ENCODE data around the gene HTT-AS. TPM values are rescaled to one million over a fixed set of nuclear protein-coding genes. Genes with fewer than 3 reads are reported as not detected.

Gene HTT-AS
- total RNA-seq, 1 donor from 2014 or later: not detected

GRCh38 chr4:3087115-3087797 is 12.9 kb upstream of the HTT-AS start:
- DNase-seq: no peak
- intact Hi-C loops (cut with DNase I): no loop called here
- no peak for ATAC-seq
- no peak for TF ChIP-seq CTCF (IDR thresholded peaks at IDR 0.05)
- no peak overlapping the region for H3K4me3 ChIP-seq
- peaks cover 45% of the 10 kb centered on the region for H3K36me3 ChIP-seq
- H3K4me1 ChIP-seq: no peaks in the 10 kb centered on the region
- H3K9me3 ChIP-seq: no peaks in the 10 kb centered on the region
- no peak overlapping the region for H3K27ac ChIP-seq
- no peaks in the 10 kb centered on the region for H3K27me3 ChIP-seq (ENCODE audit: low read depth)

DNA sequence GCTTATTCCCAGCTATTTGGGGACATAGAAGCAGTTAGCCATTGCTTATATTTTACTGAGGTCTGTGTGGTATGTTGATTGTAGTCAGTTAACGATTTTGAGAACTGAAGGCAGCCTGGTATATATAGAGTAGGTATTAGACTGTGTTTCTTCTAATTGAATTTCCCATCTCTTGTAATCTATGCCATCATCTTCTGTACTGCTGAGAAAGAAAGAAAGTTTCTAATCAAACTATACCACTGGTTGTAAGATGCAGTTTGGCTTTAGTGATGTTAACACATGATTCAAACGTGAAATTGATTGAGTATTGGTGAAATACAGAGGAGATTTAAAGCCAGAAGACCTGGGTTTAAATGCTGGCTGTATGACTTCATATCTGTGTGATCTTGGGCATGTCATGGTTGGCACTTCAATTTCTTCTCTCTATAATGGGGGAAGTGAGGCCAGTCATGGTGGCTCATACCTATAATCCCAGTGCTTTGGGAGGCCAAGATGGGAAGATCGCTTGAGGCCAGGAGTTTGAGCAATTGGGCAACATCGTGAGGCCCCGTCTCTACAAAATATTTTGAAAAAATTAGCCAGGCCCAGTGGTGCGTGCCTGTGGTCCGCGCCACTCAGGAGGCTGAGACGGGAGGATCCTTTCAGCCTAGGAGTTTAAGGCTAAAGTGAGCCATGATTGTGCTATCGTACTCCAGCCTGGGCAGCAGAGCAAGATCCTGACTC is 11.8 kb upstream of the HTT-AS start:
- ATAC-seq: no peak
- H3K36me3 ChIP-seq: peaks cover 35% of the 10 kb centered on the region
- DNase-seq: no peak
- TF ChIP-seq CTCF (IDR thresholded peaks at IDR 0.05): no peak
- no peak overlapping the region for H3K27ac ChIP-seq
- intact Hi-C loops (cut with DNase I): no loop called here
- H3K4me3 ChIP-seq: no peak overlapping the region
- no peaks in the 10 kb centered on the region for H3K27me3 ChIP-seq (ENCODE audit: low read depth)
- H3K4me1 ChIP-seq: no peaks in the 10 kb centered on the region
- no peaks in the 10 kb centered on the region for H3K9me3 ChIP-seq

- H3K27me3 ChIP-seq (ENCODE audit: low read depth): no peaks in the 10 kb centered on the region
- no peak overlapping the region for H3K27ac ChIP-seq
- H3K9me3 ChIP-seq: no peaks in the 10 kb centered on the region
- H3K4me1 ChIP-seq: no peaks in the 10 kb centered on the region
- peaks cover 21% of the 10 kb centered on the region for H3K36me3 ChIP-seq
- no peak overlapping the region for H3K4me3 ChIP-seq
- TF ChIP-seq CTCF (IDR thresholded peaks at IDR 0.05): no peak
- ATAC-seq (no peak), DNase-seq (no peak)
- intact Hi-C loops (cut with DNase I): no loop called here
Observed at GRCh38 chr4:3083732-3084131, 9.4 kb upstream of the HTT-AS start.

- no peaks in the 10 kb centered on the region for H3K9me3 ChIP-seq
- intact Hi-C loops (cut with DNase I): no loop called here
- DNase-seq: no peak
- no peak for ATAC-seq
- no peaks in the 10 kb centered on the region for H3K27me3 ChIP-seq (ENCODE audit: low read depth)
- H3K36me3 ChIP-seq: peaks cover 14% of the 10 kb centered on the region
- H3K4me3 ChIP-seq: no peak overlapping the region
- TF ChIP-seq CTCF (IDR thresholded peaks at IDR 0.05): no peak
- no peaks in the 10 kb centered on the region for H3K4me1 ChIP-seq
- no peak overlapping the region for H3K27ac ChIP-seq
Observed at GRCh38 chr4:3082925-3083515, 8.7 kb upstream of the HTT-AS start.

GRCh38 chr4:3079694-3080123 is 5.4 kb upstream of the HTT-AS start:
- no peak for DNase-seq
- Histone ChIP-seq H3K36me3 (no peaks in the 10 kb centered on the region), H3K4me1 (peaks cover 15% of the 10 kb centered on the region), H3K4me3 (no peak overlapping the region), H3K27ac (no peak overlapping the region), H3K27me3 (ENCODE audit: low read depth) (no peaks in the 10 kb centered on the region), H3K9me3 (no peaks in the 10 kb centered on the region)
- no peak for TF ChIP-seq CTCF (IDR thresholded peaks at IDR 0.05)
- intact Hi-C loops (cut with DNase I): no loop called here
- ATAC-seq: peak in 1 of 2 donors; percentile 32

Data from lower lobe of right lung (tissue), 2 donors.